Body of pancreas (tissue), 4 donors: ENCODE data around the gene FST.
A peak's percentile ranks its signal among the peaks of the same experiment; 100 is the strongest.

Experiments
- POLR2A ChIP-seq, 3 donors: fragments of 450-650 bp; IDR thresholded peaks; one replicate each; pipeline ENCODE4 v1.6.1; 2016; ENCODE audit warnings: antibody characterized with exemption in 3 of 3, mild to moderate bottlenecking in 2 of 3
- TF ChIP-seq, protein P1 (sequence below), 7 experiments: fragments of 450-650 bp in 4 of 7; fragments of 200-600 bp in 3 of 7; sonication (generic) in 3 of 7; IDR thresholded peaks; one replicate each; pipeline ENCODE4 v1.5.1; 2016 to 2019; ENCODE audit warnings: antibody characterized with exemption in 7 of 7

DNA sequence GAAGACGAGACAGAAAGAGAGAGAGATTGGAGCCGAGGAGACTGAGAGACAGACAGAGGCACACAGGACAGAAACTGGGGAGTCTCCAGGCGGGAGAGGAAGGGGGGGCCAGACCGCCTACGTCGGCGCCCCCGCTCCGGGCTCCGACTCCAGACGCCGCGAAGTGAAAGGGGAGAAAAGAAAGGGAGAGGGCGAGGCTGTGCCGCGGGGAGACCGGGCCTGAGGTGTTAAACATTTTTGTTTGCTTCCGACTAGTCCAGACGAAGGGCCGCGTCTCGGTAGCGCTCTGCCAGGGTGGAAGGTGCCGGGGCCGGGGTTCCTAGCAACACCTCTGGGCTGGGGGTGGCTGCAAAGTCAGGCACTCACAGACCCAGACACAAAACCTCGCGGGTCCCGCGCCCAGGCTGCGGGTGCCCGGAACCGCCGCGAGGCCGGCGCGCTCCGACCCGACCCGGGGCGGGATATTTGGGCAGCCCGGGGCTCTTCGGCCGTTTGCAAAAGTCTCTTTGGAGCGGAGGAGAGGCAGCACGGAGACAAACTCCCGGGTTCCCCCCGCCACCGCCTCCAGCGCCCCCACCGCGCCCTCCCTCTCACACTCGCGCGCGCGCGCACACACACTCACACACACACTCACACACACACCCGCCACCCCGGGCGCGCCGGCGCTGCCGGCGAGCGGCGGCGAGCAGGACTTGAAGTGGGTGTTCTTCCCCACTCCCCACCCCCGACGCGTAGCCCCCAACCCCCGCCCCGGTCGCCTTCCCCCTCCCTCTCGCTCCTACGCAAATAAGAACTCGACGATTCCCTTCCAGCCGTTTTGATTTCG, 626 bp upstream of the FST start:
- TF ChIP-seq, protein P1, sequence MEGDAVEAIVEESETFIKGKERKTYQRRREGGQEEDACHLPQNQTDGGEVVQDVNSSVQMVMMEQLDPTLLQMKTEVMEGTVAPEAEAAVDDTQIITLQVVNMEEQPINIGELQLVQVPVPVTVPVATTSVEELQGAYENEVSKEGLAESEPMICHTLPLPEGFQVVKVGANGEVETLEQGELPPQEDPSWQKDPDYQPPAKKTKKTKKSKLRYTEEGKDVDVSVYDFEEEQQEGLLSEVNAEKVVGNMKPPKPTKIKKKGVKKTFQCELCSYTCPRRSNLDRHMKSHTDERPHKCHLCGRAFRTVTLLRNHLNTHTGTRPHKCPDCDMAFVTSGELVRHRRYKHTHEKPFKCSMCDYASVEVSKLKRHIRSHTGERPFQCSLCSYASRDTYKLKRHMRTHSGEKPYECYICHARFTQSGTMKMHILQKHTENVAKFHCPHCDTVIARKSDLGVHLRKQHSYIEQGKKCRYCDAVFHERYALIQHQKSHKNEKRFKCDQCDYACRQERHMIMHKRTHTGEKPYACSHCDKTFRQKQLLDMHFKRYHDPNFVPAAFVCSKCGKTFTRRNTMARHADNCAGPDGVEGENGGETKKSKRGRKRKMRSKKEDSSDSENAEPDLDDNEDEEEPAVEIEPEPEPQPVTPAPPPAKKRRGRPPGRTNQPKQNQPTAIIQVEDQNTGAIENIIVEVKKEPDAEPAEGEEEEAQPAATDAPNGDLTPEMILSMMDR (IDR thresholded peaks at IDR 0.05): no peak
- peak in 1 of 3 donors; percentile 13 for TF ChIP-seq POLR2A (IDR thresholded peaks at IDR 0.05)
